IMR-90 (cell line): ENCODE measurements around the gene EMCN.

Experiments
- BHLHE40 ChIP-seq: fragments of 150-350 bp; IDR thresholded peaks from 2 replicates; pipeline ENCODE4 v1.6.1; 2016; ENCODE audit warnings: mild to moderate bottlenecking, low read depth, low read length
- CEBPB ChIP-seq: IDR thresholded peaks from 2 replicates; pipeline ENCODE4 v1.6.1; 2012; ENCODE audit warnings: low read depth, low read length, improper control_type of control experiment
- CTCF ChIP-seq: conservative IDR thresholded peaks from 2 replicates; pipeline ENCODE4 v1.5.1; 2012; ENCODE audit warnings: mild to moderate bottlenecking, low read depth, low read length, improper control_type of control experiment
- ELK1 ChIP-seq: fragments of 150-350 bp; IDR thresholded peaks from 2 replicates; pipeline ENCODE4 v1.6.1; 2016; ENCODE audit warnings: low read depth, mild to moderate bottlenecking, low read length, moderate library complexity, borderline replicate concordance
- MXI1 ChIP-seq: IDR thresholded peaks from 2 replicates; pipeline ENCODE4 v1.6.1; 2012; ENCODE audit warnings: low read depth, mild to moderate bottlenecking, low read length, moderate library complexity, borderline replicate concordance
- NFE2L2 ChIP-seq: fragments of 150-350 bp; IDR thresholded peaks from 2 replicates; pipeline ENCODE4 v1.6.1; 2016; ENCODE audit warnings: low read depth, mild to moderate bottlenecking, low read length
- POLR2A ChIP-seq: IDR thresholded peaks from 2 replicates; pipeline ENCODE4 v1.6.1; 2012; ENCODE audit warnings: mild to moderate bottlenecking, low read depth, low read length
- RAD21 ChIP-seq: IDR thresholded peaks from 2 replicates; pipeline ENCODE4 v1.6.1; 2012; ENCODE audit warnings: low read length, improper control_type of control experiment
- SMC3 ChIP-seq: fragments of 150-350 bp; IDR thresholded peaks from 2 replicates; pipeline ENCODE4 v1.6.1; 2016; ENCODE audit warnings: low read depth, mild to moderate bottlenecking, antibody characterized with exemption, low read length, moderate library complexity
- USF2 ChIP-seq: fragments of 150-350 bp; IDR thresholded peaks from 2 replicates; pipeline ENCODE4 v1.6.1; 2017; ENCODE audit warnings: mild to moderate bottlenecking, antibody characterized with exemption, low read length, low read depth

GRCh38 chr4:100540131-100540530 is 22.3 kb upstream of the EMCN start:
- TF ChIP-seq USF2, result no peak
- TF ChIP-seq CTCF, result no peak
- TF ChIP-seq POLR2A, result no peak
- TF ChIP-seq MXI1, result no peak
- TF ChIP-seq SMC3, result no peak
- no peak for TF ChIP-seq NFE2L2
- TF ChIP-seq CEBPB, result no peak
- no peak for TF ChIP-seq ELK1
- TF ChIP-seq RAD21, result no peak
- no peak for TF ChIP-seq BHLHE40
